GM06990 (cell line): ENCODE results near the gene RNF19B.
A peak's percentile ranks its signal among the peaks of the same experiment; 100 is the strongest.

ENCODE experiments used
- DNase-seq: peaks from one replicate; pipeline ENCODE4 v3.0.0-alpha.2; 2011; ENCODE audit not compliant: insufficient read length; ENCODE audit errors: extremely low read depth
- H3K27me3 ChIP-seq: replicated peaks from 2 replicates; pipeline ENCODE4 v1.6.0; 2011; ENCODE audit warnings: low read length; ENCODE audit not compliant: control insufficient read depth, insufficient read depth
- H3K36me3 ChIP-seq: 2 replicates; pipeline ENCODE4 v1.5.1; 2011; ENCODE audit warnings: low read length; ENCODE audit not compliant: control insufficient read depth, insufficient read depth
- H3K4me3 ChIP-seq: replicated peaks from 2 replicates; pipeline ENCODE4 v1.5.1; 2011; ENCODE audit warnings: low read depth, mild to moderate bottlenecking, control low read depth, low read length
- CTCF ChIP-seq: IDR thresholded peaks from 2 replicates; pipeline ENCODE4 v1.5.1; 2011; ENCODE audit warnings: low read length, control low read depth, mild to moderate bottlenecking, inconsistent platforms; ENCODE audit not compliant: insufficient read depth, poor library complexity, severe bottlenecking

Gene RNF19B

GRCh38 chr1:33003657-33004056 lies 39.0 kb upstream of the RNF19B start:
- Histone ChIP-seq H3K36me3 (peaks cover 11% of the 10 kb centered on the region), H3K4me3 (no peak overlapping the region), H3K27me3 (no peaks in the 10 kb centered on the region)
- DNase-seq, result no peak
- TF ChIP-seq CTCF, result no peak

GRCh38 chr1:33002006-33002405 lies 37.4 kb upstream of the RNF19B start:
- Histone ChIP-seq H3K4me3 (no peak overlapping the region), H3K36me3 (peaks cover under 1% of the 10 kb centered on the region; the same call in 1 of the 2 replicates)

GRCh38 chr1:33001282-33001681 lies 36.7 kb upstream of the RNF19B start:
- peak; percentile 20 for TF ChIP-seq CTCF
- DNase-seq, result no peak
- Histone ChIP-seq H3K36me3 (no peaks in the 10 kb centered on the region; the same call in 1 of the 2 replicates), H3K27me3 (no peaks in the 10 kb centered on the region), H3K4me3 (no peak overlapping the region)

More at GRCh38 chr1:33002006-33002405, 37.4 kb upstream of the RNF19B start:
- DNase-seq, result no peak
- no peak for TF ChIP-seq CTCF
- no peaks in the 10 kb centered on the region for H3K27me3 ChIP-seq

GRCh38 chr1:33000427-33001026 lies 35.9 kb upstream of the RNF19B start:
- H3K4me3 ChIP-seq, result no peak overlapping the region
- no peaks in the 10 kb centered on the region for H3K27me3 ChIP-seq
- no peaks in the 10 kb centered on the region; the same call in 1 of the 2 replicates for H3K36me3 ChIP-seq
- no peak for DNase-seq
- TF ChIP-seq CTCF, result no peak

GRCh38 chr1:32998997-32999396 lies 34.4 kb upstream of the RNF19B start:
- Histone ChIP-seq H3K4me3 (no peak overlapping the region), H3K27me3 (no peaks in the 10 kb centered on the region), H3K36me3 (no peaks in the 10 kb centered on the region; the same call in 1 of the 2 replicates)
- no peak for DNase-seq
- TF ChIP-seq CTCF, result no peak

- H3K36me3 ChIP-seq, result no peaks in the 10 kb centered on the region; the same call in 1 of the 2 replicates
- DNase-seq, result no peak
- no peak overlapping the region for H3K4me3 ChIP-seq
- no peaks in the 10 kb centered on the region for H3K27me3 ChIP-seq
- no peak for TF ChIP-seq CTCF
Measured at GRCh38 chr1:32998064-32998463, 33.5 kb upstream of the RNF19B start.
